Measurements from ENCODE around the gene BORCS6. TPM values are rescaled to one million over a fixed set of nuclear protein-coding genes. Genes with fewer than 3 reads are reported as not detected.
A peak's percentile ranks its signal among the peaks of the same experiment; 100 is the strongest.

BORCS6 gene
- total and polyA plus RNA-seq, 2 of the 13 experiments (the other 11 are each of a cell fraction or from before 2014, with no cell fraction given) = 2.0 to 5.1 TPM

DNA sequence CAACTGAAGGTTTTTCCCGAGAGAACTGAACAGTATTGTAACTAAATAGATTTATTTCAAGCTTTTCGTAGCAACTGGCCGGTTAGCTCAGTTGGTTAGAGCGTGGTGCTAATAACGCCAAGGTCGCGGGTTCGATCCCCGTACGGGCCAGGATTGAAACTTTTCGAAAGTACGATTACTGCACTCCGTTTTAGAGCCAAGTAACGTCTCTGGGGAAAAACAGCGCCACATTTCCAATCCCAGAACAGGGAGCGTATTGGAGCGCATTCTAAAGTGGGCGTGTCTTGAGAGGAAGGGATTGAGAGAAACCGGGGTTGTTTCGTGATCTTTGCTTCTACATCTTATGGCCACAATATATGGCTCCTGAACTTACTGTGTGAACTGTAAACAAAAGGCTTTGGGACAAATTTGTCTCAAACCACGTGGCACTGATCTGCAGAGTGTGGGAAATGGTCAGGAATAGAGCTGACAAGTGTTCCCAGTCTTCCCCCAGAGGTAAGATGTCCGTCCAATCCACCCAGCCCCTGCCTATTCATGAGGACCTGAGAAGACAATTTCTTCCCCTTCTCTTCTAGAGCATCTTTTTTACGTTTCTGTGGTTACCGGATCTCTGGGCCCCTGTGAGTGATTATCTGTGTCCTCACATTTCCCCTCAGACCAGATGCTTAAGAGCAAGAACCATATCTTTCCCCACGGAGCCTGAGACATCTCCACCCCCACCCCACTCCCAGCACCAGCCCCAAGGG is 2.3 kb downstream of the BORCS6 start (continued):
- TF ChIP-seq, protein P1, sequence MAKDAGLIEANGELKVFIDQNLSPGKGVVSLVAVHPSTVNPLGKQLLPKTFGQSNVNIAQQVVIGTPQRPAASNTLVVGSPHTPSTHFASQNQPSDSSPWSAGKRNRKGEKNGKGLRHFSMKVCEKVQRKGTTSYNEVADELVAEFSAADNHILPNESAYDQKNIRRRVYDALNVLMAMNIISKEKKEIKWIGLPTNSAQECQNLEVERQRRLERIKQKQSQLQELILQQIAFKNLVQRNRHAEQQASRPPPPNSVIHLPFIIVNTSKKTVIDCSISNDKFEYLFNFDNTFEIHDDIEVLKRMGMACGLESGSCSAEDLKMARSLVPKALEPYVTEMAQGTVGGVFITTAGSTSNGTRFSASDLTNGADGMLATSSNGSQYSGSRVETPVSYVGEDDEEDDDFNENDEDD (CRISPR knock-in tag; IDR thresholded peaks at IDR 0.05; ENCODE audit: borderline replicate concordance) = peak; percentile 87
- TF ChIP-seq SOX13 (IDR thresholded peaks at IDR 0.05) (no peak), SOX13 (CRISPR knock-in tag; conservative IDR thresholded peaks at IDR 0.05 in 1 of 2, IDR thresholded peaks at IDR 0.05 in 1 of 2) (peak in 1 of 2 experiments; percentile 48; a peak in 1 of 4 replicates), ZSCAN31 (CRISPR knock-in tag; IDR thresholded peaks at IDR 0.05; ENCODE audit: low read depth) (peak; percentile 59; the same call in 1 of the 2 replicates), NFE2L1 (CRISPR knock-in tag; IDR thresholded peaks at IDR 0.05; ENCODE audit: borderline replicate concordance) (no peak), ZNF235 (CRISPR knock-in tag; IDR thresholded peaks at IDR 0.05; ENCODE audit: borderline replicate concordance) (no peak), SP140L (CRISPR knock-in tag; IDR thresholded peaks at IDR 0.05; ENCODE audit: borderline replicate concordance) (0 out of 2 replicates have a peak, but pooled peaks have one; percentile 26), RCOR2 (CRISPR knock-in tag; IDR thresholded peaks at IDR 0.05) (no peak), ZNF570 (CRISPR knock-in tag; IDR thresholded peaks at IDR 0.05; ENCODE audit: borderline replicate concordance) (no peak), ZNF138 (CRISPR knock-in tag; IDR thresholded peaks at IDR 0.05; ENCODE audit: low read depth) (no peak), NR2F6 (IDR thresholded peaks at IDR 0.05) (0 out of 2 replicates have a peak, but pooled peaks have one; percentile 37), NR2F6 (CRISPR knock-in tag; IDR thresholded peaks at IDR 0.05) (peak; percentile 45; the same call in 1 of the 2 replicates)
- TF ChIP-seq, protein P2, sequence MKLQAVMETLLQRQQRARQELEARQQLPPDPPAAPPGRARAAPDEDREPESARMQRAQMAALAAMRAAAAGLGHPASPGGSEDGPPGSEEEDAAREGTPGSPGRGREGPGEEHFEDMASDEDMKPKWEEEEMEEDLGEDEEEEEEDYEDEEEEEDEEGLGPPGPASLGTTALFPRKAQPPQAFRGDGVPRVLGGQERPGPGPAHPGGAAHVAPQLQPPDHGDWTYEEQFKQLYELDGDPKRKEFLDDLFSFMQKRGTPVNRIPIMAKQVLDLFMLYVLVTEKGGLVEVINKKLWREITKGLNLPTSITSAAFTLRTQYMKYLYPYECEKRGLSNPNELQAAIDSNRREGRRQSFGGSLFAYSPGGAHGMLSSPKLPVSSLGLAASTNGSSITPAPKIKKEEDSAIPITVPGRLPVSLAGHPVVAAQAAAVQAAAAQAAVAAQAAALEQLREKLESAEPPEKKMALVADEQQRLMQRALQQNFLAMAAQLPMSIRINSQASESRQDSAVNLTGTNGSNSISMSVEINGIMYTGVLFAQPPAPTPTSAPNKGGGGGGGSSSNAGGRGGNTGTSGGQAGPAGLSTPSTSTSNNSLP (IDR thresholded peaks at IDR 0.05; ENCODE audit: low read depth, low read length) = peak; percentile 76
- TF ChIP-seq, protein P3, sequence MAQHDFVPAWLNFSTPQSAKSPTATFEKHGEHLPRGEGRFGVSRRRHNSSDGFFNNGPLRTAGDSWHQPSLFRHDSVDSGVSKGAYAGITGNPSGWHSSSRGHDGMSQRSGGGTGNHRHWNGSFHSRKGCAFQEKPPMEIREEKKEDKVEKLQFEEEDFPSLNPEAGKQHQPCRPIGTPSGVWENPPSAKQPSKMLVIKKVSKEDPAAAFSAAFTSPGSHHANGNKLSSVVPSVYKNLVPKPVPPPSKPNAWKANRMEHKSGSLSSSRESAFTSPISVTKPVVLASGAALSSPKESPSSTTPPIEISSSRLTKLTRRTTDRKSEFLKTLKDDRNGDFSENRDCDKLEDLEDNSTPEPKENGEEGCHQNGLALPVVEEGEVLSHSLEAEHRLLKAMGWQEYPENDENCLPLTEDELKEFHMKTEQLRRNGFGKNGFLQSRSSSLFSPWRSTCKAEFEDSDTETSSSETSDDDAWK (CRISPR knock-in tag; IDR thresholded peaks at IDR 0.05) = no peak
- TF ChIP-seq, protein P4, sequence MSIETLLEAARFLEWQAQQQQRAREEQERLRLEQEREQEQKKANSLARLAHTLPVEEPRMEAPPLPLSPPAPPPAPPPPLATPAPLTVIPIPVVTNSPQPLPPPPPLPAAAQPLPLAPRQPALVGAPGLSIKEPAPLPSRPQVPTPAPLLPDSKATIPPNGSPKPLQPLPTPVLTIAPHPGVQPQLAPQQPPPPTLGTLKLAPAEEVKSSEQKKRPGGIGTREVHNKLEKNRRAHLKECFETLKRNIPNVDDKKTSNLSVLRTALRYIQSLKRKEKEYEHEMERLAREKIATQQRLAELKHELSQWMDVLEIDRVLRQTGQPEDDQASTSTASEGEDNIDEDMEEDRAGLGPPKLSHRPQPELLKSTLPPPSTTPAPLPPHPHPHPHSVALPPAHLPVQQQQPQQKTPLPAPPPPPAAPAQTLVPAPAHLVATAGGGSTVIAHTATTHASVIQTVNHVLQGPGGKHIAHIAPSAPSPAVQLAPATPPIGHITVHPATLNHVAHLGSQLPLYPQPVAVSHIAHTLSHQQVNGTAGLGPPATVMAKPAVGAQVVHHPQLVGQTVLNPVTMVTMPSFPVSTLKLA (IDR thresholded peaks at IDR 0.05) = peak; percentile 79
- TF ChIP-seq, protein P5, sequence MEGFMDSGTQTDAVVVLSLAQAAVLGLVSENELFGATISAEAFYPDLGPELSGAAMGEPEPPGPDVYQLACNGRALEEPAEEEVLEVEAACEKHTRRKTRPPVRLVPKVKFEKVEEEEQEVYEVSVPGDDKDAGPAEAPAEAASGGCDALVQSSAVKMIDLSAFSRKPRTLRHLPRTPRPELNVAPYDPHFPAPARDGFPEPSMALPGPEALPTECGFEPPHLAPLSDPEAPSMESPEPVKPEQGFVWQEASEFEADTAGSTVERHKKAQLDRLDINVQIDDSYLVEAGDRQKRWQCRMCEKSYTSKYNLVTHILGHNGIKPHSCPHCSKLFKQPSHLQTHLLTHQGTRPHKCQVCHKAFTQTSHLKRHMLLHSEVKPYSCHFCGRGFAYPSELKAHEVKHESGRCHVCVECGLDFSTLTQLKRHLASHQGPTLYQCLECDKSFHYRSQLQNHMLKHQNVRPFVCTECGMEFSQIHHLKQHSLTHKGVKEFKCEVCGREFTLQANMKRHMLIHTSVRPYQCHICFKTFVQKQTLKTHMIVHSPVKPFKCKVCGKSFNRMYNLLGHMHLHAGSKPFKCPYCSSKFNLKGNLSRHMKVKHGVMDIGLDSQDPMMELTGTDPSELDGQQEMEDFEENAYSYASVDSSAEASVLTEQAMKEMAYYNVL (CRISPR knock-in tag; IDR thresholded peaks at IDR 0.05; ENCODE audit: borderline replicate concordance) = 0 out of 2 replicates have a peak, but pooled peaks have one; percentile 9
- TF ChIP-seq, protein P6, sequence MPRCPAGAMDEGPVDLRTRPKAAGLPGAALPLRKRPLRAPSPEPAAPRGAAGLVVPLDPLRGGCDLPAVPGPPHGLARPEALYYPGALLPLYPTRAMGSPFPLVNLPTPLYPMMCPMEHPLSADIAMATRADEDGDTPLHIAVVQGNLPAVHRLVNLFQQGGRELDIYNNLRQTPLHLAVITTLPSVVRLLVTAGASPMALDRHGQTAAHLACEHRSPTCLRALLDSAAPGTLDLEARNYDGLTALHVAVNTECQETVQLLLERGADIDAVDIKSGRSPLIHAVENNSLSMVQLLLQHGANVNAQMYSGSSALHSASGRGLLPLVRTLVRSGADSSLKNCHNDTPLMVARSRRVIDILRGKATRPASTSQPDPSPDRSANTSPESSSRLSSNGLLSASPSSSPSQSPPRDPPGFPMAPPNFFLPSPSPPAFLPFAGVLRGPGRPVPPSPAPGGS (CRISPR knock-in tag; IDR thresholded peaks at IDR 0.05) = no peak
- TF ChIP-seq, protein P7, sequence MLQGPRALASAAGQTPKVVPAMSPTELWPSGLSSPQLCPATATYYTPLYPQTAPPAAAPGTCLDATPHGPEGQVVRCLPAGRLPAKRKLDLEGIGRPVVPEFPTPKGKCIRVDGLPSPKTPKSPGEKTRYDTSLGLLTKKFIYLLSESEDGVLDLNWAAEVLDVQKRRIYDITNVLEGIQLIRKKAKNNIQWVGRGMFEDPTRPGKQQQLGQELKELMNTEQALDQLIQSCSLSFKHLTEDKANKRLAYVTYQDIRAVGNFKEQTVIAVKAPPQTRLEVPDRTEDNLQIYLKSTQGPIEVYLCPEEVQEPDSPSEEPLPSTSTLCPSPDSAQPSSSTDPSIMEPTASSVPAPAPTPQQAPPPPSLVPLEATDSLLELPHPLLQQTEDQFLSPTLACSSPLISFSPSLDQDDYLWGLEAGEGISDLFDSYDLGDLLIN (CRISPR knock-in tag; IDR thresholded peaks at IDR 0.05; ENCODE audit: borderline replicate concordance) = no peak

Data from HepG2 (cell line).